Sigmoid colon (tissue), 7 donors: ENCODE measurements around the gene TTLL3. TPM values are rescaled to one million over a fixed set of nuclear protein-coding genes. Genes with fewer than 3 reads are reported as not detected.

Experiments
- DNase-seq: peaks from one replicate; pipeline ENCODE4 v3.0.0-alpha.2; 2019
- H3K27ac ChIP-seq, 4 donors: fragments of 200-600 bp; sonication (generic); one replicate each; pipeline ENCODE4 v1.5.1; 2016 to 2019; ENCODE audit warnings: mild to moderate bottlenecking in 1 of 4
- H3K27me3 ChIP-seq, 3 donors: fragments of 200-600 bp; sonication (generic); one replicate each; pipeline ENCODE4 v1.5.1; 2019; ENCODE audit warnings: mild to moderate bottlenecking in 1 of 3
- H3K36me3 ChIP-seq, 4 donors: fragments of 200-600 bp; sonication (generic); one replicate each; pipeline ENCODE4 v1.5.1; 2016 to 2019
- H3K4me1 ChIP-seq, 4 donors: fragments of 200-600 bp; sonication (generic); one replicate each; pipeline ENCODE4 v1.5.1; 2017 to 2019
- H3K4me3 ChIP-seq, 4 donors: fragments of 200-600 bp; sonication (generic); one replicate each; pipeline ENCODE4 v1.5.1; 2017 to 2019; ENCODE audit warnings: mild to moderate bottlenecking in 2 of 4, moderate library complexity in 1 of 4
- H3K9me3 ChIP-seq, 4 donors: fragments of 200-600 bp in 3 of 4; sonication (generic) in 3 of 4; one replicate each; pipeline versions ENCODE4 v1.5.1 to v1.6.1; 2013 to 2019
- CTCF ChIP-seq, 4 experiments: fragments of 450-650 bp in 3 of 4; fragments of 200-600 bp in 1 of 4; IDR thresholded peaks; one replicate each; pipeline ENCODE4 v1.5.1; 2016 to 2019; ENCODE audit warnings: antibody characterized with exemption in 4 of 4, mild to moderate bottlenecking in 3 of 4, moderate library complexity in 2 of 4
- EP300 ChIP-seq, 4 donors: sonication (generic); formaldehyde crosslinking; IDR thresholded peaks; one replicate each; pipeline ENCODE4 v1.6.1; 2017; ENCODE audit warnings: antibody characterized with exemption in 4 of 4
- POLR2A ChIP-seq, 2 donors: fragments of 450-650 bp; IDR thresholded peaks; one replicate each; pipeline ENCODE4 v1.6.1; 2016; ENCODE audit warnings: antibody characterized with exemption in 2 of 2, mild to moderate bottlenecking in 2 of 2, moderate library complexity in 2 of 2
- POLR2AphosphoS5 ChIP-seq, 4 donors: sonication (generic); formaldehyde crosslinking; IDR thresholded peaks; one replicate each; pipeline ENCODE4 v1.6.1; 2017; ENCODE audit warnings: antibody characterized with exemption in 4 of 4
- WGBS, 2 donors: extraction: QIAGEN DNeasy Blood & Tissue Kit; methylation state at CpG; one replicate each; pipeline ENCODE4 v1.1.7; 2013; 5-methylcytosine and 5-hydroxymethylcytosine counted together
- intact Hi-C: fragments of 100-400 bp; cut with DNase I; formaldehyde crosslinking; loops from one replicate; pipeline ENCODE4 v1.15.1; 2023
- polyA plus RNA-seq, 3 donors: library from polyadenylated mRNA; stranded (reverse); fragments of 200-250 nt; gene quantifications; one replicate each; pipeline ENCODE4 v1.2.3, GENCODE V29; 2013
- total RNA-seq, 4 donors: library from RNA; depleted of rRNA; stranded (reverse); fragments of >200 nt; gene quantifications; one replicate each; pipeline ENCODE4 v1.1.0, GENCODE V29; 2016
- donor health status: healthy with polysubstance abuse.
- donor health status: Bipolar disorder and iron deficiency.
- donor health status: healthy.

TTLL3 gene
- total and polyA plus RNA-seq, 7 donors = 4.4 to 117 (median 35.3) TPM

GRCh38 chr3:9818666-9819335 is 8.7 kb downstream of the TTLL3 start:
- no peaks in the 10 kb centered on the region for H3K9me3 ChIP-seq
- H3K27me3 ChIP-seq = no peaks in the 10 kb centered on the region
- no peak overlapping the region for H3K4me3 ChIP-seq
- TF ChIP-seq POLR2AphosphoS5 (IDR thresholded peaks at IDR 0.05) = no peak
- no peak for TF ChIP-seq EP300 (IDR thresholded peaks at IDR 0.05)
- no peak for TF ChIP-seq CTCF (IDR thresholded peaks at IDR 0.05)
- no peak for TF ChIP-seq POLR2A (IDR thresholded peaks at IDR 0.05)
- no peaks in the 10 kb centered on the region for H3K4me1 ChIP-seq
- intact Hi-C loops = no loop called here
- peaks cover 0 to 20% (median 0%) of the 10 kb centered on the region in 4 donors for H3K36me3 ChIP-seq
- DNase-seq = no peak
- no peak overlapping the region for H3K27ac ChIP-seq
- 82 to 83% methylated on average over 7 of the region's 7 CpGs for WGBS, 2 donors

GRCh38 chr3:9820543-9820942 is 10.5 kb downstream of the TTLL3 start:
- Histone ChIP-seq H3K27me3 (no peaks in the 10 kb centered on the region), H3K9me3 (no peaks in the 10 kb centered on the region), H3K4me3 (no peak overlapping the region), H3K4me1 (no peaks in the 10 kb centered on the region), H3K27ac (no peak overlapping the region), H3K36me3 (peaks cover 0 to 18% (median 0%) of the 10 kb centered on the region in 4 donors)
- 93 to 94% methylated on average over 12 of the region's 12 CpGs for WGBS, 2 donors
- DNase-seq = no peak
- intact Hi-C loops = no loop called here
- no peak for TF ChIP-seq POLR2AphosphoS5 (IDR thresholded peaks at IDR 0.05)
- TF ChIP-seq POLR2A (IDR thresholded peaks at IDR 0.05) = no peak
- TF ChIP-seq CTCF (IDR thresholded peaks at IDR 0.05) = no peak
- no peak for TF ChIP-seq EP300 (IDR thresholded peaks at IDR 0.05)

DNA sequence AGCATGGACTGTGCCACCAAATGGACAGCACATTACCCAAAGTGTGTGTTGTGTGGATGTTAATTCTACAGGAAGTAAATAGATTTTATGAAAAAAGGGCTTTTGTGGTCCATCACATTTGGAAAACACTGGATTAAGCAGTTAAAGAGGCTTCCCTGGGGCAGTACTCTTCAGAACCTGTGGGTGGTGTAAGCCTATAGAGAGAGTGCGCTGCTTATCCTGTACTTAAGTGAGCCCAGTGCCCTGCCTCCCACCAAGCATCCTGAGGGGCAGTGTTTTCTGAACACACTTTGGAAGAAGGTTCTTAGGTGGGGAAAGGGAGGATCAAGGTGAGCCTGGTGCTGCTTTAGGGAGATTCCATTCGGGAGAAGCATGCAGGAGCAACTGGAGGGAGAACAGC is 10.9 kb downstream of the TTLL3 start:
- WGBS, 2 donors = 81 to 83% methylated on average over 2 of the region's 2 CpGs
- H3K27me3 ChIP-seq = no peaks in the 10 kb centered on the region
- no peak for TF ChIP-seq CTCF (IDR thresholded peaks at IDR 0.05)
- H3K9me3 ChIP-seq = no peaks in the 10 kb centered on the region
- H3K27ac ChIP-seq = no peak overlapping the region
- no peak overlapping the region for H3K4me3 ChIP-seq
- no peaks in the 10 kb centered on the region for H3K4me1 ChIP-seq
- no peak for DNase-seq
- intact Hi-C loops = no loop called here
- peaks cover 0 to 14% (median 0%) of the 10 kb centered on the region in 4 donors for H3K36me3 ChIP-seq

DNA sequence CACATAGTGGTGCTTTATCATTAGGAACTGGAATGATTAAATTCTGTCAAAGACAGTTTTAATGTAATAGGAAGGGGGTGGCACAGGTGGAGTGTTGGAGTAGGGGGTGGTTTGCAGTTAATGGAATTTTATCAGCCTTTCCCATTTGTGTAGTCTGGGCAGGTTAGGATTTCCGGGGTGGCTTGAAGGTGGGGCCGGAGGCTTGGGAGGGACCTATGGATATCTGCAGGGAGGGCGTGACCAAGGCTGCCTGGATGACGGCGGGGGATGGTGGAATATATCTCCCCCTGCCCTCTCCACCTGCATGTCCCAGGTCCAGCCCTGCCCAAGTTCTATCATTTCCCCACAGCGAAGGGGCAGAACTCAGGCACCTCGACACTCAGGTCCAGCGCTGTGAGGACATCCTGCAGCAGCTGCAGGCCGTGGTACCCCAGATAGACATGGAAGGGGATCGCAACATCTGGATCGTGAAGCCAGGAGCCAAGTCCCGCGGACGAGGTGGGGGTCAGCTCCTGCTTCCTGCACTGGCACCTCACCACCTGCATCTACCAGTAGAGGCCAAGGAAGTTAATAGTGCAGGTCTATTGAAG is 15.5 kb downstream of the TTLL3 start:
- H3K27me3 ChIP-seq = no peaks in the 10 kb centered on the region
- no peak overlapping the region for H3K4me3 ChIP-seq
- H3K27ac ChIP-seq = no peak overlapping the region
- WGBS, 2 donors = 45 to 73% methylated on average over 14 of the region's 14 CpGs
- DNase-seq = no peak
- H3K36me3 ChIP-seq = peaks cover 0 to 31% (median 5%) of the 10 kb centered on the region in 4 donors
- no peaks in the 10 kb centered on the region for H3K9me3 ChIP-seq
- no peak for TF ChIP-seq POLR2AphosphoS5 (IDR thresholded peaks at IDR 0.05)
- TF ChIP-seq CTCF (IDR thresholded peaks at IDR 0.05) = no peak
- TF ChIP-seq POLR2A (IDR thresholded peaks at IDR 0.05) = no peak
- TF ChIP-seq EP300 (IDR thresholded peaks at IDR 0.05) = no peak
- no peaks in the 10 kb centered on the region for H3K4me1 ChIP-seq
- intact Hi-C loops = no loop called here
